GM20431 (cell line): ENCODE data around the gene MSMP.

ENCODE experiments used
- in situ Hi-C: fragments of 300-500 bp; cut with MseI, MboI; formaldehyde crosslinking; loops from one replicate; pipeline ENCODE4 v1.15.0; 2020; ENCODE audit warnings: low sequenced_read_pairs; ENCODE audit not compliant: unreplicated experiment

MSMP gene

DNA sequence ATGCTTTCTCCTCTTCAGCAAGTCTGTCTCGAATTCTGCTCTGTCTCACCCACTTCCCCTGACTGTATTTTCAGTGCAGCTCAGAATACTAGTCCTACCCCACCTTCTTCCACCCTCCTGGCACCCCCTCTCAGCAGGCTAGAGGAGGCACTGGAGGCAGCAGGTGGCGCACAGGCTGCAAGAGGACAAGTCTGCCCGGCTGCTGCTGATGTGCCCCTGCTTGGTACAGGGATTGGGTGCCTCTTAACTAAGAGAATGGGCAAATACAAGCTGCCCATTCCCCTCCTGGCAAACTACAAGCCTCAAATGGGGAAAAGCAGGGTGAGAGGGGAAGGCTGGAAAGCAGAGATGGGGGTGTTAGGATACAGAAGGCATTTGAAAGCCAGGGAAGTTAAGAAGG, 27.1 kb downstream of the MSMP start:
- in situ Hi-C loops, result no loop called here

DNA sequence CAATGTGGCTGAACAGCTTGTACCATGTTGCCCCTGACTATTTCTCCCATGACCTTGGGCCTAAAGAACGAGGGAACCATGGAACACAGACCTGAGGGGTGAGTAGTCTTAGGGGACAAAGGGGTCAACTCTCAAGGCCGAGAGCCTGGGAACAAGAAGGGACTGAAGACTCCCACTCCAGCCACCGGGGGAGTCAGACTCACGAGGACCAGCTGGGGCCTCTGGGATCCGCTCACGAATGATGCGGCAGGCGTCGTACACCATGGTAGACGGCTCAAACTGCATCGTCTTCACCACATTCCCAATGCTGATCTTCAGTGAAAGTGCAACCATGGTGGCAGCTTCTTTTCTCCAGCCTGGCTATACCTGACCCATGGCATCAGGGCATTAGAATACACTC, 28.7 kb downstream of the MSMP start:
- in situ Hi-C loops, result no loop called here

DNA sequence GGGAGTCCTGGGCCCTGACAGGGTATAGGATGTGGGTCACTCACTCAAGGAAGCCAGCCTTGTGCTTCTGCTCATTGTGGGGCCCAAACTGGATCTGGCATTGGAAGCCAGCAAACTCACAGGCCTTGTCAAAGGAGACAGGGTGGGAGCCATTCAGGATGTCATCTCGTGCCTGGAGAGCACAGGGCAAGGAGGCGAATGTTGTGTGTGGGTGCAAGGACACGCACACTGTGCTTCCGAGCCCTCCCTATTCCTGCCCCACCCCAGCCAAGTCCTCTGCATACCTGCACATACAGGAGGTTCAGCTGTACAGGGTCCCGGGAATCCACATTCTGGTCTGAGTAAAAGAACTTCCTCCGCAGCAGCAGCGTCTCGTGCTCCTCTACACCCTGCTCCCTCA, 30.2 kb downstream of the MSMP start:
- in situ Hi-C loops, result no loop called here

DNA sequence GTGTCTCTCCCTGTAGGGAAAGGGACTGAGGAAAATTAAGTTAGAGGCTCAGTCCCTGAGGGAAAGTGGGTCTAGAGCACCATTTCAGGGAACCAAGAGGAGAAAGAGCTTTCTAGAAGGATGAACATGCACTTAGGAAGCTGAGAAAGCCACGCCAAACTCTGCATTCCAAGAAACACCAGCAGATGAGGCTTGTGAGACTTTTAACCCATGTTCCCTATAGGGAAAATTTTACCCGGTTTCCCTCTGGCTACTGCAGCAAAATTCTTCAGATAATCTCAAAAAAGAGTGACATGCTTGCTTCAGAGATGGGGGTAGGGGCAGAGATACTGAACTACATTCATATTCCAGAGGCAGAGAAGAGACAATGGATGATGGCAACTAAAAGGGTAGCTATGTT, 30.6 kb downstream of the MSMP start:
- in situ Hi-C loops, result no loop called here

DNA sequence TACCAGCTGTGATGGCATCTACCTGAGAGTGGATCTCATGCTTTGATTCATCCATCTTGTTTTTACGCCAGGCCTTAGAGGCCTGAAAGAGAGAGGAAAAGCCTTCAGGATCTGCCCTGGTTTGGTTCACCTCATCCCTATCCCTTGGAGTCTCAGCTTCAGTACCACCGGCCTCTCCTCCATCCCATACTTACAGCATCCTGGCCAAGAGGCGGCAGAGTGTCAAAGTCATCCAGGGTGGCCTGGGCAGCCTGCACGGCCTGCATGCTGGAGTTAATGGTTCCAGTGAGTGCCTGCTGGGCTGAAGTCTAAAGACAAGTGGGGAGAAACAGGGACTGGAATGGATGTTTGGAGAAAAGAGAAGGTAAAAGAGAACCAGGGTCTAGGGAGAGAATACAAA, 34.5 kb downstream of the MSMP start:
- in situ Hi-C loops, result no loop called here

DNA sequence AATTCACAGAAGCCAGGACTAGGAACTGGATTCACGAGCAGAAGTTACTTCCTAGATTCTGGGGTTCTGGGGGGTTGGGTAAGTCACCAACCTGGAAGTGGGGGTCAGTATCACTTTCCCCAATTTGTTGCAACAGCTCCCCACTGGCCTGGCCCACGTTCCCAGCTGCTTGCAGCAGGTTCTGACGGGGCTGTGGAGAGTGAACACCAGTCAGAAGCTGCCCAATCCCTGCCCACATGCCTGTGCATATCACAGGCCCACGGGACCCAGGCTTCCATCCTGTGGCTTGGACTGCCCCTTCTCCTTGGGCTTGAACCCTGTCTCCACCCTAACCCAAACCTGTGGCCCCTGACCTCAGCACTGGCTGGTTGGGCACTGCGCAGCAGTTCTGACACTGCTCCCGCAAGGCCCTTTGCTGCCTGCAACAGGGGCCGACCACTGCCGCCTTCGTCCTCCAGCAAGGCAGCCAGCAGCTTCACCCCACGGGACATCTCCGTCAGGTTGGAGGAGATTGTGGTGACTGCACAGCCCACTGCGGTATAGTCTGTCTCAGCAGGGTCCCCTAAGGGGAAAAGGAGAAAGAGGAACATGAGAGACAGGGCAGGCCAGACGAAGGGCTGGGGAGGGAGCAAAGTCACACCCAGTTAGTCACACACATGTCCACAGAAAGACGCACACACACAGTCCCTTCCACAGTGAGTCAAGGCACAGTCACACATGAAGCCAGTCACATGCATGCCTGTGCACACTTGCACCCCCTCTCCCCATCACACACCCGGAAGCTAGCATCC, 35.2 kb downstream of the MSMP start:
- in situ Hi-C loops, result no loop called here

DNA sequence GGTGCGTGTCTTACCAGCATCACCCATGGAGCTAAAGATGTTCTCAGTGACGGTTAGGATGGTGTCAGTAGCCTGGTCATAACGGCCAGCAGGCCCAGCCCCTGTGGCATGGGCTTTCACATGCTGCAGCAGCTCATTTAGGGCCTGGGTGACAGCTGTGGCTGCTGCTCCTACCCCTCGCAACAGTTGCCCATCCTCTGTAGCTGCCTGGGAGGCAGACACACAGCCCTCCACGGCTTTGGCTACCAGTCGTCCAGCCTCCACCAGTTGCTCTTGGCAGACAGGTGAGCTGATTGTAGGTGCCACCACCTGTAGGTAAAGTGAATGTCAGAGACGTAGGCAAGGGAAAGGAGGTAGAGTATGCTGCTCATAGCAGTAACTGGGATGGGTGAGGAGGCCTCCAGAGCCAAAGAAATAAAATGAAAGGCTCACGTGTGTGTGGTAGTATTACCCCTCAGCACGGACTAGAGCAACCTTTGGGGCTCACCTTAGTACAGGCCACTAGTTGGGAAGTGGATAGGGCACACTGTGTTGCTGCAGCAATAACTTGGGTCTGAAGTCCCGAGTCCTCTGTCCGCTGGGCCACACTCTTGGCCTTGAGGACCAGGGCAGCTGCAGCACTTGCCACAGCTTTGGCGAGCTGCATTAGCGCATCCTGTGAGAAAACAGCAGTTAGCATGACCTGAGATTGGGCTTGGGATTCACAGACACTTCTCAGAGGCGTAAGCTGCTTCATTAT, 36.8 kb downstream of the MSMP start:
- in situ Hi-C loops, result no loop called here

DNA sequence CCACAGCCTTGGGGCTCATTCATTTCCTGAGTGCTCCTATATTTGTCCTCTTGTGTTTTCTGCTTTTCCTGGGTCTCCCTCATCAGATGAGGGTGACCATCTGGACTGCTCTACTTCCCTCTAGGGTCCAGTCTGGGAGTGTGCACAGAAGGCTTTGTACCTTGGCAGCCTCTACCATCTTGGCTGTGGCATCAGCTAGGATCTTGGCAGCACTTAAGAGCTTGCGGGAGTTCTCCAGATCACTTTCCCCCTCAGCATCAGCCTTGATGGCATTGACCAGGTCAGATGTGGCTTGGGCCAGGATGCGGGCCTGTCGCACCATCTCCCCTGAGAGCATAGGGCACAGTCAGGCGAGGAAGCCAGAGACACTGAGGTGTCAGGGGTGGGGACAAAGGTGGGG, 37.8 kb downstream of the MSMP start:
- in situ Hi-C loops, result no loop called here

DNA sequence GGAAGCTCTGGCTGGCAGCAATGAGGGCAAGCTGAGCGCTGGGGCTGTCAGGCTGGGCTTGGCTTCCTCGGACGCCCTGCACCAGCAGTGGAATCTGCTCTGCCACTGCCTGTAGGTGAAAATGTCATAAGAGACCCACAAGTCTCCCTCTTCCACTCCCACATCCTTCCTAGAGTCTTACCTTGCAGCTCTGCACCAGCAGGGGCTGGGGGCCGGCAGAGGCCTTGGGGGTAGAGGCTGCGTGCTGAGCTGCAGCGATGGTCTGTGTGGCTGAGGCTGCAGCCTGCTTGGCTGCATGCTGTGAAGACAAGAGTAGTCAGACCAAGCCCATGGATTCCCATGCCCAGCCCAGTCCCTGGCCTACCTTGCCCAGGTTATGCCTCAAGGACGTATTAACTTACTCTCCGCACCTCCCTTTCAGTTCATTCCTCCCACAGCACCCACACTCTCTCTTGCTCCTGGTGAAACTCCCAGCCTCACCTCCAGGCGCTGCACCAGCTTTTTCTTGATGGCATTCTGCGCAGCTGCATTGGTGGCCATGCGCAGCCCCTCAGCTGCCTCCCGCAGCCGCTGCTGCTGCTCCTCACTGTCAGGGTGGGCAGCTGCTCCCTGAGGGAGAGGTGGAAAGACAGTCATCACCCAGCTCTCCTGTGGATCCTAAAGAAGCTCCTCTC, 39.4 kb downstream of the MSMP start:
- in situ Hi-C loops, result no loop called here

DNA sequence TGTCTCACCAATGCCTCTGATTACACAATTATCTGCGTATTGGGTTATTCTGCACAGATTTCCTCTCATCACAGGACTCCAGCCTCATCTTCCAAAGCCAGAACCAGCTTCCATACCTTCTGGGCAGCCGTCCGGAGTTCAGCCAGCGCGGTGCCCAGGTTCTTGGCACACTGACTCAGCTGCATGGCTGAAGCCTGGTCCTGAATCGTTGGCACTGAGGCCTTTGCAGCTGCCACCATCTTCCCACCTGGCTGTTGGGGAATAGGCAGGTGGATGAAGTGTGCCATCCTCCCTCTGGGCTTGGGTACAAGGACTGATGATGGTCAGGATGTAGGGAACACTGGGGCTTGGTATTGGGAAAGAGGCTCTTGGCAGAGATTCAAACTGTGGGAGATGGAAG, 40.0 kb downstream of the MSMP start:
- in situ Hi-C loops, result no loop called here

DNA sequence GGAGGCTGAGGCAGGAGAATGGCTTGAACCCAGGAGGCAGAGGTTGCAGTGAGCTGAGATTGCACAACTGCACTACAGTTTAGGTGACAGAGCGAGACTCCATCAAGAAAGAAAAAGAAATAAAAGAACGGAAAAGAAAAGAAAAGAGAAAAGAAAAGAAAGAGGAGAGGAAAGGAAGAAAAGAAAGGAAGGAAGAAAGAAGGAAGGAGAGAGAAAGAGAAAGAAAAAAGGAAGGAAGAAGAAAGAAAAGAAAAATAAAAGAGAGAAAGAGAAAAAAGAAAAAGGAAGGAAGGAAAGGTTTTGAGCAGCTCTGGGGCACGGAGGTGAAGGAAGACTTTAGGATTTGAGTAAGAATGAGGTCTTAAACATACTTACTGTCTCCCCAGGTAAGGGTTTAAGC, 40.5 kb downstream of the MSMP start:
- in situ Hi-C loops, result no loop called here

DNA sequence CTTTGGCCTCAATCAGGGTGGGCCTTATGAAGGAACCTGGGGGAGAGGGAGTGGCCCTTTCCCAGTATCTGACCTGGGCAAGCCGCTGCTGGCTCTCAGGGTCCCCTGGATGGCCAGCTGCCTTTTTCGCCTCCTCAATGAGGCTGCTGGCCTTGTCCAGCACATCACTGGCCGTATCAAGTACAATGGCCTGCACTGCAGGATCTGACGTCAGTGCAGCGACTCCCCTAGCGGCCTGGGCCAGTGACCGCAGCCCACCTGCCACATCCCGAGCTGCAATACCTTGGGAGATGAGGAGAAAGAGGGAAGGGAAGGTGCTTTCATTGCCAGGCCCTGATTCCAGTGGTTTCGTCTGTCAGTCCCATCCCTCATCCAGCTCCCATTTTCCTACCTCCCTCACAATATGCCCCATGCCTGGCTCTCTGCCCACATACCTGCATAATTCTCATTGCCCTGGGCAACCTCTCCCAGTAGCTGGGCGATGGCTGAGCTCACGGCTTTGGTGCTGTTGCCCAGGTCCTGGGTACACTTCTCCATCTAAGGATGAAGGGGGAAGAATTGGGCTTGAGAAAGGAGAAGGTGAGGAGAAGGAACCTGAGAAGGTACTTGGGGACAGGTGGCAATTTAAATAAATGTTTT, 41.2 kb downstream of the MSMP start:
- in situ Hi-C loops, result no loop called here

DNA sequence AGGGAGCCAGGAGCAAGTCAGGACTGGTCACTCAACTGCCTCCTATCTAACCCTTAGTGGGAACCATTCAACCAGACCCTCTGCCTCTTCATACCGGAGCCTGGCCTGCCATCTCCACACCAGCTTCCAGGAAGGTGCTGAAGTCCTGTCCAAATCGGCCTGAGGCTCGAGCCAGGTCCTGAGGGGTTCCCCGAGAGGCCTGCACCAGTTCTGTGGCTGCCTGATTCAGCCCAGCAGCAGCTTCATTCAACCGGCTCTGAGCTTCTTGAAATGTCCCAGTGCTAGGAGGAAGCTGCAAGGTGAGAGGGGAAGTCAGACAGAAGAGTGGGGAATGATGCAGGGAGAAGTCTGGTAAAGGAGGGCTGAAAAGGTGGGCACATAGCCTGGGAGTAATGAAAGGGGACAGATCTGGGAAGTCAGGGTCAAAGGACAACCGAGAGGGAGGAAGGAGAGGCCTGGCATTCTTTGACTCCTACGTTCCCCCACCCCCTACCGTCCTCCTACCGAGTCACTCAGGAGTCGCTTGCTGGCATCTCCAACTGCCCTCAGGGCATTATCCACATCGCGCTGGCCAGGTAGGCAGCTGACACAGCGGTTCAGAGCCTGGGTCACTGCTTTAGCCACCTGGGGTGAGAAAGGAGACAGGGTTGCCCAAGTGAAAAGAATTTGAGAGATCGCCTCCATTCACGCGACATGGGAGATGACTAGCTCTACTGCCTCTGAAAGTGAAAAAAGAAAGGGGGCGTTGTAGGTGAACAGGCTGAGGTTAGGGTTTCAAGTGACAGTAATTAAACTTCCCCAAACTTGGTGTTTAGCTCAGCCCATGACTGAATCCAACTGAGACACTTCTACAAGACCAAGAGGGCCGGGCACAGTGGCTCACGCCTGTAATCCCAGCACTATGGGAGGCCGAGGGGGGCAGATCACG, 42.3 kb downstream of the MSMP start:
- in situ Hi-C loops, result no loop called here

DNA sequence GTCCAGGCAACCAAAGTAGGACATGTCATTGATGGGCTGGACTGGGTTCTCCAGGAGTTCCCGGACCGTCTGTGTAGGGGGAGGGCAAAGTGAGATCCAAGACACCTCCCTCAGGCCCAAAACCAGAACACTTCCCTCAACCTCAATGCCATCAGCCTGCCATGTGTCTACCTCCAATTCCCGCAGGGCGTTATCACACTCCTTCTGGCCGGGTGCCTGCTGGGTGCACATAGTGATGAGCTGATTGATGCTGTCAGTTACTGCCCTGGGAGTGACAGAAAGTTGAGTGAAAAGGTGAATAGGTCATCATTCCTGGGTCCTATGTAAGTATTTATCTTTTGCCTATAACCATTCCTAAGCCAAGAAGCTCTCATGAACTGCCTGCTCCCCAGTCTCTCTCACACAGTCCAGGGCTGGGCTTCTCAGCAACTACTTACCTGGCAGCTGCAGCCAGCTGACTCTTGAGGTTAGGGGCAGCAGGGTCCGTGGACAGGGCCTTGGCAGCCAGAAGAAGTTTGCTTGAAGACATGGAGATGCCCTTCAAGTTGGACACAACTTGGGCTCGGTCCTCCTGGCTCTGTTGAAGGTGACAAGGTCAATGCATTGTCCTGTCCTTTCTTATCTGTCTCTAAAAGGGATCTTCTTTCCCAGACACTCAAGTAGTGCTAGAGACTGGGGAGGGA, 43.1 kb downstream of the MSMP start:
- in situ Hi-C loops, result no loop called here

DNA sequence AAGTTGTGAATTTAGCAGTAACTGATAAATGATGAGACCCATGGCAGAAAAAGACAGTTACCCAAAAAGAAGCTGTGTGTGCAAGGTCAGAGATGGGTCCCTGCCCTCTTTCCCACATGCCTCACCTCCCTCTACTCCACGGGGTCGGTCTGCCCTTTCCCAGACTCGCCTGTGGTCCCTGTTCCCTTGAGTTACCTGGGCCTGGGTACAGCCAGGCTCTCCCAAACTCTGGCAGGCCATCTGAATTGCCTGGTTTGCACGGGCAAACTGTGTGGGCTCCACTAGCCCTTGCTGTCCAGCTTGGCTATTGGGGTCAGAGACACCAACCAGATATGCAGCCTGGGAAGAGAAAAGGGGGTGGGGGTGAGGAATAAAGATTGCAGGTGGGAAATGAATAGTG, 45.9 kb downstream of the MSMP start:
- in situ Hi-C loops, result no loop called here

DNA sequence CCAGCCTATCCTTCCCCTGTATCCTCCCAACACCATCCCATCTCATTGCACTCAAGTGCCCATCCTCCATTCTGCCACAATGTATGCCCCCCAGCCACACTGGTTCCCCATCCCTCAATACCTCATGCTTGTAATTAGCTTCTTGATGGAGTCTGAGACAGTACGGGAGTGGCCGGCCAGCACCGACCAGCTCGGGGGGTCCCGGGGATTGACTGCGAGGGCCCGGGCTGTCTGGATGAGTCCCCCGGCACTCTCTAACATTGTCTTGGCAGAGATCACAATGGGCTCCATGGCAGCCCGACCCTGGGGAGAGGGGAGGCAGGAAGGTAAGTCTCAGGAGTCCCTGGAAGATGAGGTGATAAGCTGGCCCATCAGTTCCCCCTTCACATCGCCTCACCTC, 47.1 kb downstream of the MSMP start:
- in situ Hi-C loops, result no loop called here

DNA sequence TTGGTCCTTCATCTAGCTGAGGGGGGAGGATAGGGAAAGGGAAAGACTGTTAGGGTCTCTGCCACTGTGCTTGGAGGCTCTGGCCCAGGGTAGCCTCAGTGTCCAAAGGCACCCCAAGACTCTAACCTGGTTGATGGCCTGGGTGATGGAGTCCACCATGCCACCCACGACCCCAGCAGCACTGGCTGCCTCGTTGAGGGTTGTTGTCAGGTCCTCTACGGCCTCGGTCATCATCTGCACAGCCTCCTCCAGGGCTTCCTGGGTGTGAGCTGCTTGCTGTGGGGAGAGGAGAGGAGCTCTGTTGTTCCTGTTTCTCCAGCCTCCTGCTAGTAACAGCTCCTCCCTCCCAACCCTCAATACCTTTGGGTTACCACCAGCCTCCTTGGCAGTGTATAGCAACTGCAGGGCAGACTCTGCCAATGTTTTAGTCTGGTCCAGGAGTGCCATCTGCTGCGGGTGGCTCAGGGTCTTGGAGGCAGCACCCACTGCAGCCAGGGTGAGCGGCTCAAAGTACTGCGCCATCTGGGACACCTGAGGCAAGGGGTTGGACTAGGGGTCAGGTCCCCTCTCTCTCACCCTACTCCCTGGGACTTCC, 48.1 kb downstream of the MSMP start:
- in situ Hi-C loops, result no loop called here

DNA sequence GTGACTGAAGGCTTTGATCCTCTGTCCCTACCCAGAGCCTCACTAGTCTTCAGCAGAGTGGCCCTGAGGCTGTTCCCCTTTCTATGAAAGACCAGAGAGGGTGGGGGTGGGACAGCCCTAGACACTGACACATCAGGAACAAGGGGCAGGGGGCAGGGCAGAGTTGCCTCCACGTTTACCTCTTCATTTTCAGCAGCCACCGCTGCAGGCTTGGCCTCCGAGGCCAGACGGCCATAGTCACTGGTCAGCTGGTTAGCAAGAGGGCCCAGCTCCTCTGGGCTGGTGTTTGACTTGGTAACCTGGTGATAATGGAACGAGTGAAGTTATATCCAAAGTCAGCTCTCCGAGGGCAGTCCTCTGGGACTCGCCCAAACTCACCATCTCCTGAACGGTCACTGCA, 48.7 kb downstream of the MSMP start:
- in situ Hi-C loops, result no loop called here
